GM12878 (cell line): ENCODE measurements around the gene STRA6. TPM values are rescaled to one million over a fixed set of nuclear protein-coding genes. Genes with fewer than 3 reads are reported as not detected.

Source experiments
- ATAC-seq: fragments of 200-7000 bp; cut with Tn5 transposase; 3 replicates; pipeline ENCODE4 v1.9.1; 2020; ENCODE audit warnings: mild to moderate bottlenecking, moderate library complexity
- BruUV-seq: library from RNA; stranded (reverse); fragments of 400-500 nt; replicated peaks from 2 replicates; lab custom pipeline; 2021; lab: Mats Ljungman, UMichigan
- CTCF ChIA-PET: fragments of 300-600 bp; sonication (Branson Sonifier 250); formaldehyde crosslinking; extraction: SDS; loops from one replicate; lab custom pipeline; 2021; ENCODE audit warnings: inconsistent platforms; lab: Yijun Ruan, JAX
- POLR2A ChIA-PET: fragments of 350-600 bp; formaldehyde crosslinking; extraction: SDS; loops from one replicate; lab custom pipeline; 2021; ENCODE audit warnings: inconsistent platforms; lab: Charles Lee
- RAD21 ChIA-PET: fragments of 300-600 bp; sonication (Branson Sonifier 250); formaldehyde crosslinking; loops from one replicate; lab custom pipeline; 2023; ENCODE audit warnings: antibody characterized with exemption; ENCODE audit not compliant: unreplicated experiment; lab: Charles Lee
- SMC1A ChIA-PET: fragments of 300-600 bp; sonication (Branson Sonifier 250); formaldehyde crosslinking; loops from one replicate; lab custom pipeline; 2023; ENCODE audit not compliant: unreplicated experiment, uncharacterized antibody; lab: Charles Lee
- DNase-seq: peaks from one replicate; pipeline ENCODE4 v3.0.0-alpha.2; 2011; ENCODE audit warnings: low read depth, low spot score
- FAIRE-seq: peaks from 3 replicates; lab custom pipeline; 2011; peaks lifted over from hg19 to GRCh38; lab: Jason Lieb, UNC
- H2AFZ ChIP-seq: 2 replicates; pipeline ENCODE4 v1.6.0; 2011; ENCODE audit warnings: low read depth, low read length, control low read depth; ENCODE audit not compliant: control insufficient read depth
- H3K27ac ChIP-seq: 2 replicates; pipeline ENCODE4 v1.5.1; 2011; ENCODE audit warnings: control low read depth; ENCODE audit not compliant: control insufficient read depth, insufficient read depth
- H3K27me3 ChIP-seq, 2 experiments: replicated peaks in 1 of 2; 2 replicates each; pipeline versions ENCODE4 v1.6.0 to v1.6.1; 2011; ENCODE audit warnings: low read length in 1 of 2; ENCODE audit not compliant: control insufficient read depth in 2 of 2, insufficient read depth in 2 of 2
- H3K36me3 ChIP-seq, 2 experiments: 2 replicates each; pipeline ENCODE4 v1.5.1; 2011; ENCODE audit warnings: low read length in 1 of 2; ENCODE audit not compliant: control insufficient read depth in 2 of 2, insufficient read depth in 2 of 2
- H3K4me1 ChIP-seq: 2 replicates; pipeline ENCODE4 v1.6.1; 2011; ENCODE audit warnings: mild to moderate bottlenecking, low read length, moderate library complexity, mixed read lengths; ENCODE audit not compliant: control insufficient read depth, insufficient read depth
- H3K4me2 ChIP-seq: 2 replicates; pipeline ENCODE4 v1.6.0; 2011; ENCODE audit warnings: control low read depth; ENCODE audit not compliant: control insufficient read depth, insufficient read depth
- H3K4me3 ChIP-seq: fragments of 200-600 bp; sonication (generic); 2 replicates; pipeline ENCODE4 v1.5.1; 2016
- H3K79me2 ChIP-seq: 2 replicates; pipeline ENCODE4 v1.6.0; 2011; ENCODE audit warnings: low read length; ENCODE audit not compliant: control insufficient read depth, insufficient read depth
- H3K9ac ChIP-seq: 2 replicates; pipeline ENCODE4 v1.8.0; 2011; ENCODE audit warnings: low read length, control low read depth, mixed read lengths; ENCODE audit not compliant: control insufficient read depth, insufficient read depth
- H3K9me3 ChIP-seq: replicated peaks from 3 replicates; pipeline ENCODE4 v1.5.1; 2011; ENCODE audit warnings: mild to moderate bottlenecking, low read length; ENCODE audit not compliant: control insufficient read depth, insufficient read depth
- H4K20me1 ChIP-seq: 2 replicates; pipeline ENCODE4 v1.6.0; 2011; ENCODE audit not compliant: control insufficient read depth, insufficient read depth
- EED ChIP-seq: sonication (generic); IDR thresholded peaks from 2 replicates; pipeline ENCODE4 v1.6.1; 2016; ENCODE audit warnings: antibody characterized with exemption, low read depth
- EP300 ChIP-seq, 2 experiments: fragments of 150-350 bp in 1 of 2; IDR thresholded peaks; 2 replicates each; pipeline ENCODE4 v1.6.1; 2011 to 2012; ENCODE audit warnings: low read depth in 2 of 2, low read length in 2 of 2, borderline replicate concordance in 1 of 2, improper control_type of control experiment in 1 of 2, inconsistent platforms in 1 of 2; ENCODE audit not compliant: control insufficient read depth in 1 of 2
- HCFC1 ChIP-seq: fragments of 150-350 bp; IDR thresholded peaks from 2 replicates; pipeline ENCODE4 v1.6.1; 2014; ENCODE audit warnings: low read length
- HDAC6 ChIP-seq: fragments of 200-600 bp; sonication (generic); IDR thresholded peaks from one replicate; pipeline ENCODE4 v1.8.0; 2017; ENCODE audit warnings: antibody characterized with exemption; ENCODE audit not compliant: unreplicated experiment
- MYC ChIP-seq: IDR thresholded peaks from 2 replicates; pipeline ENCODE4 v1.6.1; 2011; ENCODE audit warnings: mild to moderate bottlenecking, low read length, moderate library complexity, inconsistent platforms; ENCODE audit not compliant: insufficient read depth, insufficient replicate concordance, insufficient read length, severe bottlenecking
- NBN ChIP-seq: fragments of 450-650 bp; IDR thresholded peaks from 2 replicates; pipeline ENCODE4 v1.6.1; 2016
- PAX5 ChIP-seq: IDR thresholded peaks from 2 replicates; pipeline ENCODE4 v1.6.1; 2011; ENCODE audit warnings: low read depth, low read length, borderline replicate concordance
- RCOR1 ChIP-seq: conservative IDR thresholded peaks from 2 replicates; pipeline ENCODE4 v1.6.1; 2012; ENCODE audit warnings: low read depth, low read length, improper control_type of control experiment
- SMC3 ChIP-seq: IDR thresholded peaks from 2 replicates; pipeline ENCODE4 v1.6.1; 2011; ENCODE audit warnings: low read length, improper control_type of control experiment, borderline replicate concordance
- SP1 ChIP-seq: IDR thresholded peaks from one replicate; pipeline ENCODE4 v1.6.1; 2011; ENCODE audit warnings: low read depth, low read length
- ZNF274 ChIP-seq: IDR thresholded peaks from one replicate; pipeline ENCODE4 v1.8.0; 2011; ENCODE audit not compliant: insufficient read length, insufficient read depth
- WGBS: methylation state at CpG from one replicate; pipeline ENCODE4 v1.1.6; 2016; ENCODE audit warnings: low lambda C conversion rate; ENCODE audit not compliant: insufficient replicate concordance, insufficient coverage; ENCODE audit errors: missing lambda C conversion rate; 5-methylcytosine and 5-hydroxymethylcytosine counted together
- in situ Hi-C: fragments of 300-500 bp; cut with MboI; formaldehyde crosslinking; loops from 9 replicates; pipeline ENCODE4 v1.14.3; 2018; ENCODE audit warnings: mixed read lengths
- intact Hi-C: fragments of 100-400 bp; cut with micrococcal nuclease; formaldehyde crosslinking; loops from one replicate; pipeline ENCODE4 v1.14.2; 2022; ENCODE audit not compliant: unreplicated experiment
- polyA plus RNA-seq, 11 experiments: library from polyadenylated mRNA; depleted of rRNA in 4 of 11; unstranded in 6 of 11; stranded (reverse) in 5 of 11; fragments of >200 nt; fragmentation: Nextera tagmentation in 4 of 11; fragmentation: Illumina TruSeq in 1 of 11; extraction: Ambion mirVana in 4 of 11; extraction: Trizol in 1 of 11; gene quantifications; 1 replicate in 1 of 11; 2 replicates in 10 of 11; pipeline versions ENCODE4 v1.2.1 to v1.2.3, GENCODE V29; 2011 to 2016; ENCODE audit warnings: inconsistent platforms in 2 of 11, missing spikeins in 2 of 11, low read depth in 1 of 11
- total RNA-seq, 4 experiments: library from RNA; depleted of rRNA in 3 of 4; stranded (reverse); fragments of >200 nt in 3 of 4; fragmentation: Illumina TruSeq in 1 of 4; extraction: Trizol in 1 of 4; gene quantifications; 2 replicates each; pipeline versions ENCODE4 v1.2.1 to v1.2.3, GENCODE V29; 2013 to 2021
- TF ChIP-seq, protein P1 (sequence below): IDR thresholded peaks from 2 replicates; pipeline ENCODE4 v1.6.1; 2012; ENCODE audit warnings: low read depth, low read length, improper control_type of control experiment
- TF ChIP-seq, protein P2 (sequence below): IDR thresholded peaks from 2 replicates; pipeline ENCODE4 v1.6.1; 2012; ENCODE audit warnings: low read length, inconsistent platforms

STRA6 gene
- total and polyA plus RNA-seq, 10 of the 15 experiments (the other 5 are each of a cell fraction or from before 2014, with no cell fraction given) = 0.31 to 10.8 (median 5.8) TPM

DNA sequence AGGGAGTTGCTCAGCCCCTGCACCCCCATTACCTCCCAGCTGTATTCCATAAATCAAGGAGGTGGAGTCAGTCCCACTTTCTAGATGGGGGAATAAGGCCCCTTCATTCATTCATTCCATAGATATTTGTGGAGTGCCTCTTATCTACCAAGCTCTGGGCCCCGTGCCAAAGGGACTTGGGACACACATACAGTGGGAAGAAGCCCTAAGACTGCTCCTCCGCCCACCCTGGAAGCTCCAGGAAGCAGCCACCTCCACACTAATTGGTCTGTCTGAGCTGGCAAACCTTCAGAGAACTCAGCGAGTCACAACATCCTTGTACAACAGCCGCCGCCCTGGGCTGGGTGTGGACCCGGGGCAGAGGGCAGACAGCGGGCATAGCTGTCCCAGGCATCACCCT, 6.4 kb downstream of the STRA6 start:
- no peak overlapping the region for H2AFZ ChIP-seq
- ATAC-seq (no peak), FAIRE-seq (no peak), DNase-seq (no peak)
- H3K79me2 ChIP-seq = no peaks in the 10 kb centered on the region
- no peaks in the 10 kb centered on the region for H3K36me3 ChIP-seq
- in situ Hi-C loops (no loop called here), intact Hi-C loops (no loop called here)
- H3K9ac ChIP-seq = no peak overlapping the region
- TF ChIP-seq PAX5 (no peak), NBN (no peak), SP1 (no peak), EED (no peak), ZNF274 (no peak), RCOR1 (no peak), EP300 (IDR thresholded peaks at IDR 0.05; ENCODE audit: borderline replicate concordance in 1 of 2, control insufficient read depth in 1 of 2, low read depth in 2 of 2, low read length in 2 of 2) (no peak), HCFC1 (no peak), HDAC6 (no peak), SMC3 (no peak), MYC (no peak)
- TF ChIP-seq, protein P1, sequence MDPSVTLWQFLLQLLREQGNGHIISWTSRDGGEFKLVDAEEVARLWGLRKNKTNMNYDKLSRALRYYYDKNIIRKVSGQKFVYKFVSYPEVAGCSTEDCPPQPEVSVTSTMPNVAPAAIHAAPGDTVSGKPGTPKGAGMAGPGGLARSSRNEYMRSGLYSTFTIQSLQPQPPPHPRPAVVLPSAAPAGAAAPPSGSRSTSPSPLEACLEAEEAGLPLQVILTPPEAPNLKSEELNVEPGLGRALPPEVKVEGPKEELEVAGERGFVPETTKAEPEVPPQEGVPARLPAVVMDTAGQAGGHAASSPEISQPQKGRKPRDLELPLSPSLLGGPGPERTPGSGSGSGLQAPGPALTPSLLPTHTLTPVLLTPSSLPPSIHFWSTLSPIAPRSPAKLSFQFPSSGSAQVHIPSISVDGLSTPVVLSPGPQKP = no peak
- TF ChIP-seq, protein P2, sequence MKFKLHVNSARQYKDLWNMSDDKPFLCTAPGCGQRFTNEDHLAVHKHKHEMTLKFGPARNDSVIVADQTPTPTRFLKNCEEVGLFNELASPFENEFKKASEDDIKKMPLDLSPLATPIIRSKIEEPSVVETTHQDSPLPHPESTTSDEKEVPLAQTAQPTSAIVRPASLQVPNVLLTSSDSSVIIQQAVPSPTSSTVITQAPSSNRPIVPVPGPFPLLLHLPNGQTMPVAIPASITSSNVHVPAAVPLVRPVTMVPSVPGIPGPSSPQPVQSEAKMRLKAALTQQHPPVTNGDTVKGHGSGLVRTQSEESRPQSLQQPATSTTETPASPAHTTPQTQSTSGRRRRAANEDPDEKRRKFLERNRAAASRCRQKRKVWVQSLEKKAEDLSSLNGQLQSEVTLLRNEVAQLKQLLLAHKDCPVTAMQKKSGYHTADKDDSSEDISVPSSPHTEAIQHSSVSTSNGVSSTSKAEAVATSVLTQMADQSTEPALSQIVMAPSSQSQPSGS = no peak
- WGBS = 53% methylated on average over 7 of the region's 7 CpGs
- H3K9me3 ChIP-seq = no peaks in the 10 kb centered on the region
- ChIA-PET CTCF (no interaction called here), POLR2A (no interaction called here), RAD21 (no interaction called here), SMC1A (interaction anchor here (0.5 to 1.0 kb wide), 3 partner anchors 37 to 322 kb away, joined by 3 to 4 read pairs (median 3); no protein-coding TSS in a partner anchor)
- H3K4me2 ChIP-seq = no peak overlapping the region
- H4K20me1 ChIP-seq = no peaks in the 10 kb centered on the region
- no TSS peak for BruUV-seq
- no peak overlapping the region for H3K4me3 ChIP-seq
- H3K27ac ChIP-seq = no peak overlapping the region
- no peaks in the 10 kb centered on the region for H3K27me3 ChIP-seq
- H3K4me1 ChIP-seq = peaks cover 25% of the 10 kb centered on the region
